Neural cell (in vitro differentiated cells): ENCODE results near the gene TUBA8. TPM values are rescaled to one million over a fixed set of nuclear protein-coding genes. Genes with fewer than 3 reads are reported as not detected.
"Not testable (repeated sequence)": the region's sequence is repeated elsewhere in the genome, so short reads cannot be mapped to it uniquely, and the experiment has no call there.

Source experiments
- H2AFZ ChIP-seq: fragments of 200-600, 300-800 bp; sonication (generic), shearing (Covaris generic); 2 replicates; pipeline ENCODE4 v1.6.0; 2014; ENCODE audit warnings: low read depth, mild to moderate bottlenecking, antibody characterized with exemption, low read length, moderate library complexity
- H3F3A ChIP-seq: fragments of 200-600 bp; shearing (Covaris generic); 2 replicates; pipeline ENCODE4 v1.6.1; 2016; ENCODE audit warnings: mild to moderate bottlenecking, moderate library complexity, mixed read lengths, antibody characterized with exemption, low read length; ENCODE audit not compliant: insufficient read depth, poor library complexity, severe bottlenecking
- H3K27ac ChIP-seq: fragments of 200-600, 300-800 bp; sonication (generic), shearing (Covaris generic); 2 replicates; pipeline ENCODE4 v1.5.1; 2014; ENCODE audit warnings: mild to moderate bottlenecking, low read length, moderate library complexity
- H3K27me3 ChIP-seq: fragments of 300-800, 200-600 bp; sonication (generic), shearing (Covaris generic); 2 replicates; pipeline ENCODE4 v1.6.0; 2014; ENCODE audit warnings: mild to moderate bottlenecking, low read depth, low read length, moderate library complexity; ENCODE audit not compliant: insufficient read depth
- H3K36me3 ChIP-seq: fragments of 300-800, 200-600 bp; sonication (generic), shearing (Covaris generic); 2 replicates; pipeline ENCODE4 v1.5.1; 2014; ENCODE audit warnings: mild to moderate bottlenecking, antibody characterized with exemption, low read length, moderate library complexity; ENCODE audit not compliant: insufficient read depth
- H3K4me2 ChIP-seq: fragments of 300-800, 200-600 bp; sonication (generic), shearing (Covaris generic); 2 replicates; pipeline ENCODE4 v1.6.0; 2014; ENCODE audit warnings: mild to moderate bottlenecking, low read length
- H3K4me3 ChIP-seq: fragments of 300-800, 200-600 bp; sonication (generic), shearing (Covaris generic); 2 replicates; pipeline ENCODE4 v1.5.1; 2014; ENCODE audit warnings: mild to moderate bottlenecking, low read length, moderate library complexity
- H3K79me2 ChIP-seq: fragments of 200-600 bp; shearing (Covaris generic); replicated peaks from 2 replicates; pipeline ENCODE4 v1.6.0; 2014; ENCODE audit warnings: mild to moderate bottlenecking, low read length, moderate library complexity; ENCODE audit not compliant: insufficient read depth
- H3K9ac ChIP-seq: fragments of 300-800, 200-600 bp; sonication (generic), shearing (Covaris generic); 2 replicates; pipeline ENCODE4 v1.6.1; 2016; ENCODE audit warnings: mild to moderate bottlenecking, low read length, mixed read lengths
- H3K9me2 ChIP-seq: fragments of 200-600 bp; shearing (Covaris generic); 2 replicates; pipeline ENCODE4 v1.6.1; 2016; ENCODE audit warnings: mild to moderate bottlenecking, low read length, mixed read lengths; ENCODE audit not compliant: insufficient read depth
- H3K9me3 ChIP-seq: fragments of 200-600, 300-800 bp; sonication (generic), shearing (Covaris generic); 2 replicates; pipeline ENCODE4 v1.6.1; 2016; ENCODE audit warnings: mild to moderate bottlenecking, mixed run types, low read length, moderate library complexity, mixed read lengths
- H4K20me1 ChIP-seq: fragments of 200-600 bp; shearing (Covaris generic); 2 replicates; pipeline ENCODE4 v1.6.1; 2016; ENCODE audit warnings: mild to moderate bottlenecking, mixed run types; ENCODE audit not compliant: insufficient read depth
- CTCF ChIP-seq: fragments of 450-650 bp; IDR thresholded peaks from 2 replicates; pipeline ENCODE4 v1.5.1; 2014; ENCODE audit warnings: antibody characterized with exemption, mild to moderate bottlenecking, moderate library complexity; ENCODE audit not compliant: poor library complexity, severe bottlenecking
- EP300 ChIP-seq: fragments of 450-650 bp; conservative IDR thresholded peaks from 2 replicates; pipeline ENCODE4 v1.6.1; 2014; ENCODE audit warnings: antibody characterized with exemption, mild to moderate bottlenecking, moderate library complexity; ENCODE audit not compliant: poor library complexity, severe bottlenecking
- EZH2 ChIP-seq: fragments of 200-600, 300-800 bp; shearing (Covaris generic), sonication (generic); IDR thresholded peaks from 2 replicates; pipeline ENCODE4 v1.6.1; 2014; ENCODE audit warnings: antibody characterized with exemption, low read length, borderline replicate concordance, mild to moderate bottlenecking; ENCODE audit not compliant: insufficient read depth, poor library complexity, severe bottlenecking
- MXI1 ChIP-seq: fragments of 450-650 bp; conservative IDR thresholded peaks from 2 replicates; pipeline ENCODE4 v1.6.1; 2014; ENCODE audit warnings: antibody characterized with exemption, mild to moderate bottlenecking; ENCODE audit not compliant: poor library complexity, severe bottlenecking
- POLR2AphosphoS5 ChIP-seq: IDR thresholded peaks from 2 replicates; pipeline ENCODE4 v1.6.1; 2012
- RAD21 ChIP-seq: fragments of 450-650 bp; conservative IDR thresholded peaks from 2 replicates; pipeline ENCODE4 v1.6.1; 2014; ENCODE audit warnings: antibody characterized with exemption, mild to moderate bottlenecking, moderate library complexity
- REST ChIP-seq: IDR thresholded peaks from 2 replicates; pipeline ENCODE4 v1.6.1; 2012; ENCODE audit warnings: borderline replicate concordance
- SMC3 ChIP-seq: fragments of 450-650 bp; conservative IDR thresholded peaks from 2 replicates; pipeline ENCODE4 v1.6.1; 2014; ENCODE audit warnings: antibody characterized with exemption, mild to moderate bottlenecking, moderate library complexity; ENCODE audit not compliant: poor library complexity
- TAF1 ChIP-seq: IDR thresholded peaks from 2 replicates; pipeline ENCODE4 v1.6.1; 2012; ENCODE audit warnings: low read depth
- polyA plus RNA-seq: library from polyadenylated mRNA; depleted of rRNA; stranded (reverse); fragments of >200 nt; gene quantifications from 2 replicates; pipeline ENCODE4 v1.2.3, GENCODE V29; 2014

Gene TUBA8
- polyA plus RNA-seq, 1 donor from 2014 or later: 1.8 TPM

GRCh38 chr22:18154821-18155390, 44.3 kb downstream of the TUBA8 start:
- TF ChIP-seq EP300: no peak
- TF ChIP-seq TAF1: no peak
- TF ChIP-seq SMC3: no peak
- TF ChIP-seq RAD21: no peak
- no peak for TF ChIP-seq REST
- TF ChIP-seq CTCF: no peak
- TF ChIP-seq POLR2AphosphoS5: no peak
- TF ChIP-seq MXI1: no peak
- TF ChIP-seq EZH2: no peak
- Histone ChIP-seq H3K27ac (no peak overlapping the region), H2AFZ (no peak overlapping the region), H3F3A (no peaks in the 10 kb centered on the region), H4K20me1 (no peaks in the 10 kb centered on the region), H3K4me3 (no peak overlapping the region), H3K4me2 (no peak overlapping the region), H3K79me2 (no peaks in the 10 kb centered on the region), H3K9me3 (no peaks in the 10 kb centered on the region), H3K27me3 (peaks cover 7% of the 10 kb centered on the region), H3K36me3 (no peaks in the 10 kb centered on the region), H3K9ac (no peak overlapping the region), H3K9me2 (no peaks in the 10 kb centered on the region)

GRCh38 chr22:18155546-18155945, 44.9 kb downstream of the TUBA8 start:
- H3K9ac ChIP-seq, H4K20me1 ChIP-seq, H3K27ac ChIP-seq, H2AFZ ChIP-seq, H3K27me3 ChIP-seq, H3K4me3 ChIP-seq, H3K4me2 ChIP-seq, H3K36me3 ChIP-seq, H3F3A ChIP-seq, H3K9me2 ChIP-seq, H3K9me3 ChIP-seq, H3K79me2 ChIP-seq: not testable (repeated sequence)
